GM10248 (cell line): ENCODE measurements around the gene ODC1.

Source experiments
- CTCF ChIA-PET: fragments of 300-600 bp; sonication (Branson Sonifier 250); formaldehyde crosslinking; extraction: SDS; loops from one replicate; lab custom pipeline; 2021; ENCODE audit warnings: antibody characterized with exemption; lab: Yijun Ruan, JAX
- POLR2A ChIA-PET: fragments of 350-650 bp; sonication (Branson Sonifier 250); formaldehyde crosslinking; extraction: SDS; loops from one replicate; lab custom pipeline; 2020; ENCODE audit warnings: antibody characterized with exemption; lab: Yijun Ruan, JAX
- DNase-seq: peaks from one replicate; pipeline ENCODE4 v3.0.0; 2012; ENCODE audit errors: extremely low spot score
- TF ChIP-seq, protein P1 (sequence below): IDR thresholded peaks from 2 replicates; pipeline ENCODE4 v1.5.1; 2012; ENCODE audit warnings: mild to moderate bottlenecking, low read depth; ENCODE audit errors: extremely low read depth, missing control alignments, control extremely low read depth

Gene ODC1

DNA sequence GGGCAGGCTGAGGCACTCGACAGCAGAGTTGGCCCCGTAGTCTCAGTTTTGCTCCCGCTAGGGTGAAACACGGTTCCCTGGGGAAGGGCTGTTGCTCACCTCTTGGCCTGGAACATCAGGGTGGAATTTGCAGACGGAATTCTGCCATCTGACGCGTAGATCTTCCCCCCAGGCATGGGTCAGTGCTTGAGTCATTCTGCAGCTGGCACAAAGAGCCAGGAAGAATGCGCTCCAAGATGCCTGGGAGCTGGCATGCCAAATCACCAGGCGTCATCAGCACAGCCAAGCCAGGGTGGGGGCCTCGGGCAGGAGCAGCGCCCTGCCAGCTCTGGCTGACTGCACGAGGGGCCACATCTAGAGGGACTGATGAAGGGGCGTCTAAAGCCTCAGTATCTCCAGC lies 42.7 kb downstream of the ODC1 start:
- ChIA-PET POLR2A (no interaction called here), CTCF (interaction anchor here (1.9 to 9.8 kb wide), 3 partner anchors 17 to 281 kb away, joined by 7 to 168 read pairs (median 93); no protein-coding TSS in a partner anchor)
- no peak for DNase-seq
- TF ChIP-seq, protein P1, sequence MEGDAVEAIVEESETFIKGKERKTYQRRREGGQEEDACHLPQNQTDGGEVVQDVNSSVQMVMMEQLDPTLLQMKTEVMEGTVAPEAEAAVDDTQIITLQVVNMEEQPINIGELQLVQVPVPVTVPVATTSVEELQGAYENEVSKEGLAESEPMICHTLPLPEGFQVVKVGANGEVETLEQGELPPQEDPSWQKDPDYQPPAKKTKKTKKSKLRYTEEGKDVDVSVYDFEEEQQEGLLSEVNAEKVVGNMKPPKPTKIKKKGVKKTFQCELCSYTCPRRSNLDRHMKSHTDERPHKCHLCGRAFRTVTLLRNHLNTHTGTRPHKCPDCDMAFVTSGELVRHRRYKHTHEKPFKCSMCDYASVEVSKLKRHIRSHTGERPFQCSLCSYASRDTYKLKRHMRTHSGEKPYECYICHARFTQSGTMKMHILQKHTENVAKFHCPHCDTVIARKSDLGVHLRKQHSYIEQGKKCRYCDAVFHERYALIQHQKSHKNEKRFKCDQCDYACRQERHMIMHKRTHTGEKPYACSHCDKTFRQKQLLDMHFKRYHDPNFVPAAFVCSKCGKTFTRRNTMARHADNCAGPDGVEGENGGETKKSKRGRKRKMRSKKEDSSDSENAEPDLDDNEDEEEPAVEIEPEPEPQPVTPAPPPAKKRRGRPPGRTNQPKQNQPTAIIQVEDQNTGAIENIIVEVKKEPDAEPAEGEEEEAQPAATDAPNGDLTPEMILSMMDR = no peak

DNA sequence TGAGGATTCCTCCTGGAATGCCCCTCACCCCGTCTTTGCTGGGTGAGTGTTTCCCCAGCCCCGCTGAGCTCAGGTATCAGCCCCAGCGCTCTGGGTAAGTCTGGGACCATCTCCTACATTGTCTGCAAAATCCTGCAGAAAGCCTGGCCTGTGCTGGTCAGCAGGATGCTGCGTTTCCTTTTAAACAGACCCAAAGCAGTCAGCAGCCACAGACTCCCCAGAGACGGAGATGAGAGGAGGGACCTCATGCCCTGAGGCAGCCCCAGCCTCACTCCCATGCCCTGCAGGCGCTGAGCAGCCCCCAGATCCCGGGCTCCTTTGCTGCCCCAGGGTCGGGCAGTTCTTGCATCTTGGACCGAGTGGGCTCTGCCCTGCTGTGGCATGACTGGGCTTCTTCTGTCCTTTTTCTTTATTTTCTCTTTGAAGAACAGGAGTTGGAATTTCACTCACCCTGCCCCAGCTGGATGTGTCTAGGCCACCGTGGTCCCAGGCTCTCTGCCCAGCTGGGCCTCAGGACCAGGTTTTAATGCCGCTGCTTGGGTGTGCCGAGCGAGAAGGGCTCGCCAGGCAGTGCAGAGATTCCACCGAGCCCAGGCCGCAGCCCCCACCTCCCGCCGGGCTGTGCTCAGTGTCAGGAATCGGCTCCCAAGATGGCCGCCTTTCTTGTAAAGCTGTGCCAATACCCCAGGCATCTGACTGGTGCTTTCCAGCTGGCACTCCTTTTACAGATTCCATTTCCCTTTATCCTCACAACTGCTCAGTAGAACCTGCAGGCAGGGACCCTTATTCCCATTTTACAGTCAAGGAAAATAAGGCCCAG lies 43.6 kb downstream of the ODC1 start:
- ChIA-PET CTCF (interaction anchor here (1.5 to 9.8 kb wide), 4 partner anchors 18 to 280 kb away, joined by 5 to 168 read pairs (median 50); no protein-coding TSS in a partner anchor), POLR2A (no interaction called here)
- no peak for DNase-seq
- TF ChIP-seq, protein P1 = no peak

DNA sequence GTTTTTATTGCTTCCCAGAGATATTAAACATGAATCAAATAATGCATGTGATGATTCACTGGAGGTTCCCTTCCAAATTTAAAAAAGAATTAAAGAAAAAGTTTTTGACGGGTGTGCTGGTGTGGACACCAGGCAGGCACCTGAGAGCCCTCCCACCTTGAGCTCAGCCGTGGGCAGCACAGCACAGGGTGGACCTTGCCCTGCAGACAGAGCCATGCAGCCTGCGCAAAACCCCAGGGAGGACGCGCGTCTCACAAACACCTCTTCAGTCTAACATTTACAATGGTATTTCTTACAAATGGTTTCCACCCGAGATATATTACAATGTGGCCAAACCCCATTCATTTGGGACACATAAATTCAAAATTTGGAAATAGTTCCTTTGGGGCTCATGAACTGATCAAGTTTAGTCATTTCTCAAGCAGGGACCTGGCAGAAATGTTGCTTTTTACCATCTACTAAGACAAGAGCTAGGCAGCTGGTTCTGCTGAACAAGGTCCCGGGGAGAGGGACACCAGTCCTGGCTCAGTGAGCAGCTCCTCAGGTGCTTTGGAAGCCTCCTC lies 45.4 kb downstream of the ODC1 start:
- CTCF ChIA-PET = interaction anchor here (0.6 to 1.6 kb wide), 5 partner anchors 10 to 331 kb away, joined by 3 to 6 read pairs (median 4); no protein-coding TSS in a partner anchor
- DNase-seq = no peak
- POLR2A ChIA-PET = no interaction called here
- TF ChIP-seq, protein P1 = no peak

DNA sequence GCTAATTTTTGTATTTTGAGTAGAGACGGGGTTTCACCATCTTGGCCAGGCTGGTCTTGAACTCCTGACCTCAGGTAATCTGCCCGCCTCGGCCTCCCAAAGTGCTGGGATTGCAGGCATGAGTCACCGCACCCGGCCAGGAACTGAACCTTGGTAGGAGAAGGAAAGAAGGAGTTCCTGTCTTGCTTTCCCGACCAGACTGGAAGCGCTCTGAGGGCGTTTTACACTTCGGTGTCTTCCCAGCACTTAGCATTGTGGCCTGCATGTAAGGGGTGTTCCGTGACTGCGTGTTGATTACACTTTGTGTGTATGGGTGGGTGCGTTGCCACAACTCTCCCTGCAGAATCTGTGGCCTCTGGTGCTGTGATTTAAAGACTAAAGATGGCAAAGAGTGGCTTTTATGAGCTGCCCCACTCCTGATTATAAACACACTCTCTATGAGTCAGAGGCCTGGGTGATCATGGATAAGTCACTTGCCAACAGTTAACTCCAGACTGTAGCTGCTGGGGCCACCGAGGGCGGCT lies 46.0 kb downstream of the ODC1 start:
- no peak for DNase-seq
- CTCF ChIA-PET = interaction anchor here (1.3 to 1.6 kb wide), 3 partner anchors 9 to 277 kb away, joined by 4 to 6 read pairs (median 5); no protein-coding TSS in a partner anchor
- POLR2A ChIA-PET = no interaction called here
- TF ChIP-seq, protein P1 = no peak

DNA sequence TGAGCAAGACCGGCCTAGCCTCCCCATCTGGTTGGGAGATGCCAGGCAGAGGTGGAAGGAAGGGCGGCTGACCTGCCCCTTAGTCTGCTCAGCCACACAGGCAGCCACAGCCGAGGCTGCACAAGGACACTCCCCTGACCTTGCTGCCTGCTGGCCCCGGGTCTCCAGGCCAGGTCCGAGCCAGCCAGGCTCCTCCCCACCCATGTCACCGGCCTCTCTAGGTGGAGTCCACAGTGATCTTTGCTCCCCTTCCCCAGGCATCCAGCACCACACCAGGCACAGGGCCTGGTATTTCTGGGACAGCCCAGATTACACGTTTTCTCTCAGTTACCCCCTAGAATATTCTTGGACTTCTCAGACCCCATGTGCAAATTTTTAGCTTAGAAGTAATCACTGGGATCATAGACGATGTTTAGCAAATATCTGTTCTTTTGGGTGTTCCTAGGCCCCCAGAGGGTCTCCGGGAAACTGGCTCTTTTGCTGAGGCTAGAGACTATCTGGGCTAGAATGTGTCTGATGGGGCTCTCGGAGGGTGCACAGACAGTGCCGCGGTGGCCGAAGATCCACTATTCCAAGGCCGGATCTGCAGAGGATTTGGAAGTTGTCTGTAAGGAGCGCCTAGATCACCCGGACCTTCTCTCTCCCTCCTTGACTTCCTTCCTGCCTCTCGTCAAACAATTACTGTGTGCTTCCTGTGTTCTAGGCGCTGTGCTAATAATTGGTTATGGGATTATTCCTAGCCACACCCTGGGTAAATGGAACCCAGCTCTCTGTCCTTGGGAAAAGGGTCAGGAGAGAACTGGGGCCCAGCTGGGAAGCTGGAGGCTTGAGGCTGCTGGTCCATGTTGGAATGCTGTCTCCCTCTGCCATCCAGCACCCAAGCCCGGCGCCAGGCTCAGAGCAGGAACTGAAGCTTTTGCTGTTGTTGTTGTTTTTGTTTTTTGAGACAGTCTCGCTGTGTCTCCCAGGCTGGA lies 46.9 kb downstream of the ODC1 start:
- ChIA-PET POLR2A (no interaction called here), CTCF (interaction anchor here (1.6 kb wide), 1 partner anchor 8 kb away, joined by 6 read pairs; no protein-coding TSS in a partner anchor)
- DNase-seq = no peak
- TF ChIP-seq, protein P1 = no peak
